Trophoblast cell (in vitro differentiated cells and primary cell): ENCODE results near the gene LASP1.

Experiments
- DNase-seq, 2 donors: peaks; one replicate each; pipeline ENCODE4 v3.0.0-alpha.2; 2016
- H2AFZ ChIP-seq: 2 replicates; pipeline ENCODE4 v1.6.1; 2013; ENCODE audit warnings: low read length, moderate library complexity, mild to moderate bottlenecking; ENCODE audit not compliant: insufficient read depth, poor library complexity
- H2AK5ac ChIP-seq: 2 replicates; pipeline ENCODE4 v1.6.1; 2013; ENCODE audit warnings: mild to moderate bottlenecking, low read length
- H2BK120ac ChIP-seq: 2 replicates; pipeline ENCODE4 v1.6.1; 2013; ENCODE audit warnings: low read length, mild to moderate bottlenecking, moderate library complexity; ENCODE audit not compliant: insufficient read depth, poor library complexity
- H2BK12ac ChIP-seq: 2 replicates; pipeline ENCODE4 v1.6.1; 2013; ENCODE audit warnings: mild to moderate bottlenecking, low read length, moderate library complexity
- H2BK5ac ChIP-seq: 2 replicates; pipeline ENCODE4 v1.6.1; 2013; ENCODE audit warnings: low read length, low read depth, moderate library complexity, mild to moderate bottlenecking; ENCODE audit not compliant: poor library complexity
- H3K14ac ChIP-seq: 2 replicates; pipeline ENCODE4 v1.6.1; 2013; ENCODE audit warnings: mild to moderate bottlenecking, low read length
- H3K18ac ChIP-seq: 2 replicates; pipeline ENCODE4 v1.6.1; 2013; ENCODE audit warnings: mild to moderate bottlenecking, low read length
- H3K23ac ChIP-seq: 2 replicates; pipeline ENCODE4 v1.6.1; 2013; ENCODE audit warnings: low read length
- H3K27ac ChIP-seq: 2 replicates; pipeline ENCODE4 v1.5.1; 2013; ENCODE audit warnings: low read depth, mild to moderate bottlenecking, inconsistent platforms, low read length, moderate library complexity
- H3K27me3 ChIP-seq: 2 replicates; pipeline ENCODE4 v1.6.1; 2013; ENCODE audit warnings: inconsistent platforms, mild to moderate bottlenecking, low read length, moderate library complexity; ENCODE audit not compliant: insufficient read depth
- H3K36me3 ChIP-seq, 2 experiments: 1 replicate in 1 of 2; 2 replicates in 1 of 2; pipeline ENCODE4 v1.6.1; 2013; ENCODE audit warnings: low read length in 2 of 2, mild to moderate bottlenecking in 2 of 2, moderate library complexity in 1 of 2; ENCODE audit not compliant: insufficient read depth in 2 of 2, control insufficient read depth in 1 of 2
- H3K4ac ChIP-seq: 2 replicates; pipeline ENCODE4 v1.6.1; 2013; ENCODE audit warnings: low read depth, mild to moderate bottlenecking, low read length, moderate library complexity
- H3K4me1 ChIP-seq, 2 experiments: 1 replicate in 1 of 2; 2 replicates in 1 of 2; pipeline ENCODE4 v1.6.1; 2013; ENCODE audit warnings: low read length in 2 of 2, mild to moderate bottlenecking in 2 of 2, moderate library complexity in 1 of 2; ENCODE audit not compliant: insufficient read depth in 2 of 2, control insufficient read depth in 1 of 2
- H3K4me2 ChIP-seq: 2 replicates; pipeline ENCODE4 v1.6.1; 2013; ENCODE audit warnings: inconsistent platforms, mild to moderate bottlenecking, low read length, moderate library complexity
- H3K4me3 ChIP-seq: 2 replicates; pipeline ENCODE4 v1.5.1; 2013; ENCODE audit warnings: mild to moderate bottlenecking, low read depth, low read length, inconsistent platforms
- H3K79me1 ChIP-seq: one replicate; pipeline ENCODE4 v1.6.1; 2013; ENCODE audit warnings: low read length
- H3K79me2 ChIP-seq: 2 replicates; pipeline ENCODE4 v1.6.1; 2013; ENCODE audit warnings: low read length, mild to moderate bottlenecking; ENCODE audit not compliant: control insufficient read depth, insufficient read depth, poor library complexity
- H3K9ac ChIP-seq: 2 replicates; pipeline ENCODE4 v1.6.1; 2013; ENCODE audit warnings: mild to moderate bottlenecking, low read length
- H3K9me3 ChIP-seq: 2 replicates; pipeline ENCODE4 v1.6.1; 2013; ENCODE audit warnings: low read depth, mild to moderate bottlenecking, control low read depth, inconsistent platforms, low read length; ENCODE audit not compliant: insufficient read depth
- H4K12ac ChIP-seq: 2 replicates; pipeline ENCODE4 v1.6.1; 2013; ENCODE audit warnings: low read depth, mild to moderate bottlenecking, low read length, moderate library complexity
- H4K8ac ChIP-seq: 2 replicates; pipeline ENCODE4 v1.6.1; 2013; ENCODE audit warnings: low read depth, mild to moderate bottlenecking, low read length, moderate library complexity
- H4K91ac ChIP-seq: one replicate; pipeline ENCODE4 v1.6.1; 2013; ENCODE audit warnings: low read depth, mild to moderate bottlenecking, low read length, moderate library complexity
- WGBS: extraction: QIAGEN DNeasy Blood & Tissue Kit; methylation state at CpG from one replicate; pipeline ENCODE4 v1.1.7; 2013; ENCODE audit warnings: missing lambda C conversion rate; ENCODE audit not compliant: insufficient read length, insufficient coverage; ENCODE audit errors: extremely low coverage; 5-methylcytosine and 5-hydroxymethylcytosine counted together

LASP1 gene

DNA sequence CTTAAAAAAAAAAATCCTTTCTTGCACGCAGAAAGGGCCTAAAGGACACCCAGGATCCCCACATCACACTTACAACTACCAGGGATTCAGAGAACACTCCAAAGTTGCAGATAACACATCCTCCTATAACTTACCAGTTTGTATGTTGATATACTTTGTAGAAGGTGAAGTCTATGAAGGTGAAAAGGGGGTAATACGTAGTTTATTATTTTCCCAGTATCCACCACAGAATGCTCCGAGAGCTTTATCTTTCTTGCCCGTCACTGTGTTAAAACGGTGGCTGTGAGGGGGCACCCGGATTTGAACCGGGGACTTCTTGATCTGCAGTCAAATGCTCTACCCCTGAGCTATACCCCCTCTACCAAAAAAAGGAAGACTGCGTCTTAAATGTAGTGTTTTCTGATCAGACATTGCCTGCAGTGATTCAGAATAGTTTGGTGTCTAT is 8.4 kb upstream of the LASP1 start:
- H2AFZ ChIP-seq = no peak overlapping the region
- H3K23ac ChIP-seq = no peak overlapping the region
- no peak overlapping the region for H3K27ac ChIP-seq
- no peak overlapping the region for H2BK5ac ChIP-seq
- no peak overlapping the region for H2BK120ac ChIP-seq
- H2BK12ac ChIP-seq = no peak overlapping the region
- no CpG with 5 or more reads among the region's 8 CpGs for WGBS
- H3K9ac ChIP-seq = no peak overlapping the region
- H3K4me1 ChIP-seq = no peaks in the 10 kb centered on the region
- H4K91ac ChIP-seq = no peak overlapping the region
- no peak overlapping the region for H3K18ac ChIP-seq
- H2AK5ac ChIP-seq = no peak overlapping the region
- H4K8ac ChIP-seq = no peak overlapping the region
- no peaks in the 10 kb centered on the region for H3K79me2 ChIP-seq
- H3K27me3 ChIP-seq = no peaks in the 10 kb centered on the region
- no peaks in the 10 kb centered on the region for H3K9me3 ChIP-seq
- no peak overlapping the region for H3K4me3 ChIP-seq
- H3K4me2 ChIP-seq = no peak overlapping the region
- H3K79me1 ChIP-seq = no peaks in the 10 kb centered on the region
- no peak overlapping the region for H3K4ac ChIP-seq
- H4K12ac ChIP-seq = no peak overlapping the region
- H3K14ac ChIP-seq = no peak overlapping the region
- H3K36me3 ChIP-seq = no peaks in the 10 kb centered on the region
- DNase-seq = no peak

GRCh38 chr17:38864636-38865398 is 5.0 kb upstream of the LASP1 start:
- Histone ChIP-seq H3K27me3 (no peaks in the 10 kb centered on the region), H3K9me3 (no peaks in the 10 kb centered on the region), H2BK120ac (no peak overlapping the region), H3K23ac (no peak overlapping the region), H4K8ac (no peak overlapping the region), H3K27ac (no peak overlapping the region), H3K79me2 (peaks cover 4% of the 10 kb centered on the region), H2AK5ac (no peak overlapping the region), H3K79me1 (peaks cover 17% of the 10 kb centered on the region), H3K4ac (no peak overlapping the region), H4K12ac (no peak overlapping the region), H2BK12ac (no peak overlapping the region), H3K4me1 (peaks cover 0 to 4% of the 10 kb centered on the region in 2 experiments), H2BK5ac (no peak overlapping the region), H3K9ac (no peak overlapping the region), H3K18ac (no peak overlapping the region), H3K14ac (no peak overlapping the region), H2AFZ (no peak overlapping the region), H3K4me3 (no peak overlapping the region), H3K36me3 (no peaks in the 10 kb centered on the region), H3K4me2 (no peak overlapping the region), H4K91ac (no peak overlapping the region)
- WGBS = no CpG with 5 or more reads among the region's 11 CpGs
- DNase-seq = peak in 1 of 2 donors; percentile 50

GRCh38 chr17:38867179-38867967 is 2.5 kb upstream of the LASP1 start:
- no peaks in the 10 kb centered on the region for H3K27me3 ChIP-seq
- no peak overlapping the region for H3K4ac ChIP-seq

DNA sequence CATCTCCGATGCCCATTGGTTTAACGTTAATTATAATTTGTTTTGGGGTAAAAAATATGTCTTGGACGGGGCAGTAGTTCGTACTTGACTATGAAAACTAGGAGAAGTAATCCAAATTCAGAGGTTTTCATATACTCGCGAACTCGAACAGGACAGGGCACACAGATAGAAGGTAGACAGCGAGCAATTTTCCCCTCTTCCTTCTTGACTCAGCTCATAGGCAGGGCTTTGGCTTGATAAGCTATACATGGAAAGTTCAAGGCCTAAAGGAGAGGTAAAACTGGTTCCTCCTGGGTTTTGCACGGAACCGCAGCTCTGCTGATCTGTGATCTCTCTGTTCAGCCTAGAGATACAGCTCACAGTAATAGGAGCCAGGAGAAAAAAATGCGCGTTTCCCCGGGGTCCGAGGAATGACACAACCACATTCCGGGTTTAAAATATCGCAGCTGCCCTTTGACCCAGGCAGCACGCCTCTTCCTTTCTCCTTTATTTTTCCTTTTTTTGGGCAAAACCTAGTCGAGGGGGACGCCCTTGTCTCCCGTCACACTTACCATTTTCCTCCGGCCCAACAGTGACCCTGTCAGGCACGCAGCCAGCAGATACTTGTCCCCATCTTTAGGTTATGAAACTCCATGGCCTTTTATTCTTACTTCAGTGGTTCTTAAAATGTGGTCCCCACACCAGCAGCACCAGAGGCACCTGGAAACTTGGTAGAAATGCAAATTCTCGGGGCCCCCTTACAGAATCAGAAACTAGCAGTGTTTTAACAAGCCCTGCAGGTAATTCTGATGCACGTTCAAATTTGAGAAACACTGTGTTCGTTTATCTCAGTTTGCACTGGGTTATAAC is 1.7 kb upstream of the LASP1 start:
- Histone ChIP-seq H3K27me3 (no peaks in the 10 kb centered on the region), H3K23ac (no peak overlapping the region), H3K36me3 (peaks cover 3 to 5% of the 10 kb centered on the region in 2 experiments), H4K91ac (peak overlapping the region; percentile 62), H3K14ac (peak overlapping the region; percentile 48), H2BK12ac (peak overlapping the region; percentile 2), H2BK120ac (peak overlapping the region; percentile 60), H3K9ac (peak overlapping the region; percentile 60), H4K8ac (peak overlapping the region; percentile 38), H3K79me1 (peaks cover 31% of the 10 kb centered on the region), H2BK5ac (peak overlapping the region; percentile 84), H3K27ac (peak overlapping the region; percentile 93), H3K79me2 (peaks cover 28% of the 10 kb centered on the region), H2AFZ (peak overlapping the region; percentile 52), H2AK5ac (no peak overlapping the region), H3K4ac (peak overlapping the region; percentile 24), H3K4me1 (peaks cover 13 to 22% of the 10 kb centered on the region in 2 experiments), H3K18ac (peak overlapping the region; percentile 20), H3K4me3 (peak overlapping the region; percentile 48), H4K12ac (peak overlapping the region; percentile 6), H3K9me3 (no peaks in the 10 kb centered on the region), H3K4me2 (peak overlapping the region; percentile 65)
- peak; percentile 86 to 93 for DNase-seq
- WGBS = no CpG with 5 or more reads among the region's 25 CpGs

More at GRCh38 chr17:38867179-38867967, 2.5 kb upstream of the LASP1 start:
- Histone ChIP-seq H3K9me3 (no peaks in the 10 kb centered on the region), H4K12ac (no peak overlapping the region), H2AFZ (no peak overlapping the region), H3K18ac (peak overlapping the region; percentile 43), H3K4me1 (peaks cover 9 to 15% of the 10 kb centered on the region in 2 experiments), H3K4me3 (peak overlapping the region; percentile 48), H3K14ac (peak overlapping the region; percentile 48), H3K79me2 (peaks cover 22% of the 10 kb centered on the region), H2BK12ac (no peak overlapping the region), H3K27ac (peak overlapping the region; percentile 93), H2AK5ac (no peak overlapping the region), H2BK5ac (peak overlapping the region; percentile 84), H4K8ac (peak overlapping the region; percentile 38), H3K23ac (no peak overlapping the region), H4K91ac (peak overlapping the region; percentile 62), H3K36me3 (peaks cover 0 to 2% of the 10 kb centered on the region in 2 experiments), H3K9ac (peak overlapping the region; percentile 33), H3K4me2 (peak overlapping the region; percentile 65), H2BK120ac (peak overlapping the region; percentile 21), H3K79me1 (peaks cover 31% of the 10 kb centered on the region)
- DNase-seq = peak; percentile 41 to 77
- WGBS = no CpG with 5 or more reads among the region's 31 CpGs
